ENCODE measurements around the gene MROH7. TPM values are rescaled to one million over a fixed set of nuclear protein-coding genes. Genes with fewer than 3 reads are reported as not detected.

The MROH7 gene
- total and polyA plus RNA-seq, 2 of the 13 experiments (the other 11 are each of a cell fraction or from before 2014, with no cell fraction given) = 0.09 TPM

GRCh38 chr1:54715493-54716298 is 74.1 kb downstream of the MROH7 start, which contains the start of gene TTC4 (continued):
- TF ChIP-seq, protein P1, sequence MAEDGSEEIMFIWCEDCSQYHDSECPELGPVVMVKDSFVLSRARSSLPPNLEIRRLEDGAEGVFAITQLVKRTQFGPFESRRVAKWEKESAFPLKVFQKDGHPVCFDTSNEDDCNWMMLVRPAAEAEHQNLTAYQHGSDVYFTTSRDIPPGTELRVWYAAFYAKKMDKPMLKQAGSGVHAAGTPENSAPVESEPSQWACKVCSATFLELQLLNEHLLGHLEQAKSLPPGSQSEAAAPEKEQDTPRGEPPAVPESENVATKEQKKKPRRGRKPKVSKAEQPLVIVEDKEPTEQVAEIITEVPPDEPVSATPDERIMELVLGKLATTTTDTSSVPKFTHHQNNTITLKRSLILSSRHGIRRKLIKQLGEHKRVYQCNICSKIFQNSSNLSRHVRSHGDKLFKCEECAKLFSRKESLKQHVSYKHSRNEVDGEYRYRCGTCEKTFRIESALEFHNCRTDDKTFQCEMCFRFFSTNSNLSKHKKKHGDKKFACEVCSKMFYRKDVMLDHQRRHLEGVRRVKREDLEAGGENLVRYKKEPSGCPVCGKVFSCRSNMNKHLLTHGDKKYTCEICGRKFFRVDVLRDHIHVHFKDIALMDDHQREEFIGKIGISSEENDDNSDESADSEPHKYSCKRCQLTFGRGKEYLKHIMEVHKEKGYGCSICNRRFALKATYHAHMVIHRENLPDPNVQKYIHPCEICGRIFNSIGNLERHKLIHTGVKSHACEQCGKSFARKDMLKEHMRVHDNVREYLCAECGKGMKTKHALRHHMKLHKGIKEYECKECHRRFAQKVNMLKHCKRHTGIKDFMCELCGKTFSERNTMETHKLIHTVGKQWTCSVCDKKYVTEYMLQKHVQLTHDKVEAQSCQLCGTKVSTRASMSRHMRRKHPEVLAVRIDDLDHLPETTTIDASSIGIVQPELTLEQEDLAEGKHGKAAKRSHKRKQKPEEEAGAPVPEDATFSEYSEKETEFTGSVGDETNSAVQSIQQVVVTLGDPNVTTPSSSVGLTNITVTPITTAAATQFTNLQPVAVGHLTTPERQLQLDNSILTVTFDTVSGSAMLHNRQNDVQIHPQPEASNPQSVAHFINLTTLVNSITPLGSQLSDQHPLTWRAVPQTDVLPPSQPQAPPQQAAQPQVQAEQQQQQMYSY (CRISPR knock-in tag; IDR thresholded peaks at IDR 0.05) = peak; percentile 21; the same call in 1 of the 2 replicates
- TF ChIP-seq ZBTB21 (CRISPR knock-in tag; IDR thresholded peaks at IDR 0.05) (peak; percentile 65; the same call in 1 of the 2 replicates), ZNF503 (CRISPR knock-in tag; IDR thresholded peaks at IDR 0.05) (peak; percentile 52; the same call in 1 of the 2 replicates), ZNF607 (CRISPR knock-in tag; IDR thresholded peaks at IDR 0.05; ENCODE audit: borderline replicate concordance) (peak; percentile 85; the same call in 1 of the 2 replicates), ZMYM2 (CRISPR knock-in tag; IDR thresholded peaks at IDR 0.05) (no peak), ZNF160 (CRISPR knock-in tag; IDR thresholded peaks at IDR 0.05) (no peak), ZNF33A (CRISPR knock-in tag; IDR thresholded peaks at IDR 0.05; ENCODE audit: borderline replicate concordance) (peak; percentile 85; the same call in 1 of the 2 replicates), POLR2AphosphoS2 (IDR thresholded peaks at IDR 0.05; ENCODE audit: low read depth, low read length) (no peak), SSRP1 (CRISPR knock-in tag; IDR thresholded peaks at IDR 0.05) (no peak), HNF4G (IDR thresholded peaks at IDR 0.05; ENCODE audit: borderline replicate concordance, low read depth, low read length) (no peak; the same call in 1 of the 2 replicates), HNF4G (CRISPR knock-in tag; IDR thresholded peaks at IDR 0.05; ENCODE audit: borderline replicate concordance, low read depth) (no peak), ZNF12 (CRISPR knock-in tag; IDR thresholded peaks at IDR 0.05) (peak; percentile 77; the same call in 1 of the 2 replicates), ZKSCAN8 (CRISPR knock-in tag; IDR thresholded peaks at IDR 0.05; ENCODE audit: borderline replicate concordance) (0 out of 2 replicates have a peak, but pooled peaks have one; percentile 39), NFYC (CRISPR knock-in tag; IDR thresholded peaks at IDR 0.05) (peak; percentile 43), FOXK1 (CRISPR knock-in tag; IDR thresholded peaks at IDR 0.05; ENCODE audit: borderline replicate concordance, low read depth) (peak; percentile 80), MIER2 (CRISPR knock-in tag; IDR thresholded peaks at IDR 0.05) (peak; percentile 80; the same call in 1 of the 2 replicates)
- TF ChIP-seq, protein P2, sequence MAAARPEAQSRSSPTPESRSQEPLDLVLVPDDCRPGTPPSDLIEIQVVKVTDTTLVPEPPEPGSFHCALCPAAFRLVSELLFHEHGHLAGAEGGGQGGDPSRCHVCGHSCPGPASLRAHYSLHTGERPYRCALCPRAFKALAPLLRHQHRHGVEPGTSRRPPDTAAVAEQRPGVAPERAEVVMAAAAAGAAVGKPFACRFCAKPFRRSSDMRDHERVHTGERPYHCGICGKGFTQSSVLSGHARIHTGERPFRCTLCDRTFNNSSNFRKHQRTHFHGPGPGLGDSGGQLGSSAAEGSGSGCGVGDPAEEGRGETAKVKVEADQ (CRISPR knock-in tag; IDR thresholded peaks at IDR 0.05; ENCODE audit: borderline replicate concordance) = peak; percentile 65; the same call in 1 of the 2 replicates
- TF ChIP-seq, protein P3, sequence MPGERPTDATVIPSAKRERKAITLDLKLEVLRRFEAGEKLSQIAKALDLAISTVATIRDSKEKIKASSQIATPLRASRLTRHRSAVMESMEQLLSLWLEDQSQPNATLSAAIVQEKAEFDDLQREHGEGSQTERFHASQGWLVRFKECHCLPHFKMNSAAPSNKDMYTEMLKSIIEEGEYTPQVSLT (CRISPR knock-in tag; IDR thresholded peaks at IDR 0.05; ENCODE audit: borderline replicate concordance, low read depth) = no peak

Data from HepG2 (cell line).